HEK293 (cell line): ENCODE results near the gene INCA1.

Experiments used
- CTCF ChIA-PET: fragments of 350-600 bp; formaldehyde crosslinking; extraction: SDS; loops from one replicate; lab custom pipeline; 2021; ENCODE audit warnings: antibody characterized with exemption; lab: Yijun Ruan, JAX
- POLR2A ChIA-PET: fragments of 300-600 bp; formaldehyde crosslinking; extraction: SDS; loops from one replicate; lab custom pipeline; 2020; ENCODE audit warnings: antibody characterized with exemption, inconsistent platforms; lab: Yijun Ruan, JAX
- H3K27ac ChIP-seq: fragments of 200-500 bp; sonication (Bioruptor generic); 2 replicates; pipeline ENCODE4 v1.5.1; 2014; ENCODE audit warnings: low read depth, low read length, control low read depth, inconsistent platforms; ENCODE audit errors: extremely low read depth
- H3K36me3 ChIP-seq, 2 experiments: fragments of 200-500 bp in 1 of 2; sonication (Bioruptor generic) in 1 of 2; 1 replicate in 1 of 2; 2 replicates in 1 of 2; pipeline ENCODE4 v1.5.1; 2014 to 2017; ENCODE audit warnings: inconsistent platforms in 2 of 2, low read length in 2 of 2; ENCODE audit not compliant: control insufficient read depth in 2 of 2, insufficient read depth in 1 of 2
- H3K4me1 ChIP-seq: fragments of 200-500 bp; sonication (Bioruptor generic); 2 replicates; pipeline ENCODE4 v1.5.1; 2014; ENCODE audit warnings: mild to moderate bottlenecking, low read length, inconsistent platforms; ENCODE audit not compliant: control insufficient read depth, insufficient read depth
- H3K4me3 ChIP-seq: 2 replicates; pipeline ENCODE4 v1.5.1; 2011; ENCODE audit warnings: low read depth, mild to moderate bottlenecking, control low read depth, low read length, moderate library complexity
- H3K9me3 ChIP-seq: fragments of 200-500 bp; sonication (Bioruptor generic); 2 replicates; pipeline ENCODE4 v1.5.1; 2014; ENCODE audit warnings: low read depth, low read length, inconsistent platforms; ENCODE audit not compliant: control insufficient read depth, insufficient read depth
- BCL11B ChIP-seq: fragments of 450-650 bp; formaldehyde crosslinking; IDR thresholded peaks from 2 replicates; pipeline ENCODE4 v1.5.1; 2016; ENCODE audit warnings: low read depth, missing biosample characterization, missing genetic modification characterization
- ELK4 ChIP-seq: IDR thresholded peaks from 2 replicates; pipeline ENCODE4 v1.6.1; 2011; ENCODE audit warnings: mild to moderate bottlenecking, low read depth, low read length, borderline replicate concordance
- FEZF1 ChIP-seq: fragments of 450-650 bp; formaldehyde crosslinking; IDR thresholded peaks from 2 replicates; pipeline ENCODE4 v1.5.1; 2016; ENCODE audit warnings: missing biosample characterization, missing genetic modification characterization
- GLIS2 ChIP-seq: fragments of 450-650 bp; formaldehyde crosslinking; IDR thresholded peaks from 2 replicates; pipeline ENCODE4 v1.5.1; 2016; ENCODE audit warnings: missing biosample characterization, missing genetic modification characterization
- IKZF3 ChIP-seq: fragments of 450-650 bp; IDR thresholded peaks from 2 replicates; pipeline ENCODE4 v1.5.0; 2018; ENCODE audit warnings: missing biosample characterization, mild to moderate bottlenecking, missing genetic modification characterization, moderate library complexity
- KLF1 ChIP-seq: fragments of 450-650 bp; formaldehyde crosslinking; IDR thresholded peaks from 2 replicates; pipeline ENCODE4 v1.5.1; 2016; ENCODE audit warnings: missing biosample characterization, missing genetic modification characterization
- KLF8 ChIP-seq: fragments of 450-650 bp; formaldehyde crosslinking; IDR thresholded peaks from 2 replicates; pipeline ENCODE4 v1.5.1; 2016; ENCODE audit warnings: missing biosample characterization, missing genetic modification characterization
- PBX3 ChIP-seq: sonication (generic); formaldehyde crosslinking; IDR thresholded peaks from 2 replicates; pipeline ENCODE4 v1.8.1; 2022; ENCODE audit warnings: mild to moderate bottlenecking, moderate library complexity, missing genetic modification reagents
- RBAK ChIP-seq: fragments of 450-650 bp; formaldehyde crosslinking; IDR thresholded peaks from 2 replicates; pipeline ENCODE4 v1.5.1; 2016; ENCODE audit warnings: missing biosample characterization, missing genetic modification characterization
- REST ChIP-seq: fragments of 450-650 bp; formaldehyde crosslinking; IDR thresholded peaks from 2 replicates; pipeline ENCODE4 v1.5.1; 2016; ENCODE audit warnings: missing biosample characterization, missing genetic modification characterization
- SCRT1 ChIP-seq: fragments of 450-650 bp; formaldehyde crosslinking; IDR thresholded peaks from 2 replicates; pipeline ENCODE4 v1.5.1; 2016; ENCODE audit warnings: missing biosample characterization, missing genetic modification characterization, borderline replicate concordance
- ZBTB20 ChIP-seq: fragments of 450-650 bp; formaldehyde crosslinking; IDR thresholded peaks from 2 replicates; pipeline ENCODE4 v1.5.1; 2016; ENCODE audit warnings: missing biosample characterization, missing genetic modification characterization
- ZBTB7A ChIP-seq: fragments of 450-650 bp; formaldehyde crosslinking; IDR thresholded peaks from 2 replicates; pipeline ENCODE4 v1.5.1; 2016; ENCODE audit warnings: low read depth, missing biosample characterization, missing genetic modification characterization
- ZNF133 ChIP-seq: fragments of 450-650 bp; formaldehyde crosslinking; IDR thresholded peaks from 2 replicates; pipeline ENCODE4 v1.5.1; 2016; ENCODE audit warnings: missing biosample characterization, missing genetic modification characterization
- ZNF140 ChIP-seq: fragments of 450-650 bp; formaldehyde crosslinking; IDR thresholded peaks from 2 replicates; pipeline ENCODE4 v1.5.1; 2016; ENCODE audit warnings: missing biosample characterization, missing genetic modification characterization
- ZNF174 ChIP-seq: fragments of 450-650 bp; formaldehyde crosslinking; IDR thresholded peaks from 2 replicates; pipeline ENCODE4 v1.5.0; 2017; ENCODE audit warnings: missing biosample characterization, mild to moderate bottlenecking, missing genetic modification characterization
- ZNF248 ChIP-seq: fragments of 450-650 bp; formaldehyde crosslinking; IDR thresholded peaks from 2 replicates; pipeline ENCODE4 v1.5.1; 2017; ENCODE audit warnings: missing biosample characterization, missing genetic modification characterization
- ZNF26 ChIP-seq: fragments of 450-650 bp; formaldehyde crosslinking; IDR thresholded peaks from 2 replicates; pipeline ENCODE4 v1.5.1; 2016; ENCODE audit warnings: missing biosample characterization, missing genetic modification characterization
- ZNF366 ChIP-seq: fragments of 450-650 bp; formaldehyde crosslinking; conservative IDR thresholded peaks from 2 replicates; pipeline ENCODE4 v1.5.1; 2016; ENCODE audit warnings: missing biosample characterization, missing genetic modification characterization
- ZNF510 ChIP-seq: fragments of 450-650 bp; formaldehyde crosslinking; IDR thresholded peaks from 2 replicates; pipeline ENCODE4 v1.5.1; 2018; ENCODE audit warnings: mild to moderate bottlenecking, missing genetic modification characterization, missing biosample characterization; ENCODE audit not compliant: insufficient replicate concordance
- ZNF513 ChIP-seq: fragments of 450-650 bp; IDR thresholded peaks from 2 replicates; pipeline ENCODE4 v1.5.1; 2018; ENCODE audit warnings: missing biosample characterization, missing genetic modification characterization
- ZNF530 ChIP-seq: fragments of 450-650 bp; formaldehyde crosslinking; IDR thresholded peaks from 2 replicates; pipeline ENCODE4 v1.5.1; 2016; ENCODE audit warnings: low read depth, missing biosample characterization, missing genetic modification characterization
- ZNF549 ChIP-seq: fragments of 450-650 bp; IDR thresholded peaks from 2 replicates; pipeline ENCODE4 v1.5.1; 2018; ENCODE audit warnings: missing biosample characterization, missing genetic modification characterization, mild to moderate bottlenecking, inconsistent platforms, moderate library complexity
- ZNF558 ChIP-seq: fragments of 450-650 bp; formaldehyde crosslinking; IDR thresholded peaks from 2 replicates; pipeline ENCODE4 v1.5.1; 2016; ENCODE audit warnings: missing biosample characterization, missing genetic modification characterization
- ZNF626 ChIP-seq: fragments of 450-650 bp; sonication (Bioruptor Pico); formaldehyde crosslinking; IDR thresholded peaks from 2 replicates; pipeline ENCODE4 v1.5.1; 2018; ENCODE audit warnings: missing biosample characterization, missing genetic modification characterization, inconsistent platforms
- ZNF768 ChIP-seq: fragments of 450-650 bp; formaldehyde crosslinking; IDR thresholded peaks from 2 replicates; pipeline ENCODE4 v1.5.1; 2018; ENCODE audit warnings: missing biosample characterization, mild to moderate bottlenecking, missing genetic modification characterization
- ZNF776 ChIP-seq: fragments of 450-650 bp; formaldehyde crosslinking; IDR thresholded peaks from 2 replicates; pipeline ENCODE4 v1.5.0; 2017; ENCODE audit warnings: missing biosample characterization, missing genetic modification characterization, borderline replicate concordance
- ZSCAN5A ChIP-seq: fragments of 450-650 bp; formaldehyde crosslinking; IDR thresholded peaks from 2 replicates; pipeline ENCODE4 v1.5.1; 2016; ENCODE audit warnings: missing biosample characterization, missing genetic modification characterization

The INCA1 gene

GRCh38 chr17:4978726-4979125, 18.6 kb downstream of the INCA1 start:
- POLR2A ChIA-PET, result interaction anchor here (0.8 to 2.7 kb wide), 2 partner anchors 9 to 11 kb away, joined by 3 to 9 read pairs; partner anchors contain the start of genes CAMTA2 and SPAG7

GRCh38 chr17:4974115-4974670, 23.1 kb downstream of the INCA1 start:
- CTCF ChIA-PET, result interaction anchor here (0.9 to 1.5 kb wide), 2 partner anchors 13 to 65 kb away, joined by 4 to 7 read pairs; partner anchors contain the start of gene CAMTA2
- peaks cover 42 to 90% of the 10 kb centered on the region in 2 experiments for H3K36me3 ChIP-seq
- POLR2A ChIA-PET, result interaction anchor here (0.6 to 1.6 kb wide), 3 partner anchors 34 to 65 kb away, joined by 3 read pairs; partner anchors contain the start of genes RNF167 and SLC25A11
- no peaks in the 10 kb centered on the region for H3K9me3 ChIP-seq
- no peak overlapping the region for H3K4me3 ChIP-seq
- H3K4me1 ChIP-seq, result no peaks in the 10 kb centered on the region
- no peak overlapping the region for H3K27ac ChIP-seq
- TF ChIP-seq ZBTB7A (tag by site-specific recombination) (no peak), IKZF3 (no peak), ZNF530 (tag by site-specific recombination) (no peak), ZSCAN5A (no peak), ZNF549 (no peak), ZNF140 (tag by site-specific recombination) (no peak), ZNF248 (tag by site-specific recombination) (no peak), ZNF768 (tag by site-specific recombination) (no peak), PBX3 (CRISPR knock-in tag) (no peak), GLIS2 (tag by site-specific recombination) (no peak), ZNF776 (no peak), BCL11B (tag by site-specific recombination) (no peak), REST (tag by site-specific recombination) (no peak), ZNF366 (tag by site-specific recombination) (no peak), ZNF513 (tag by site-specific recombination) (no peak), KLF8 (tag by site-specific recombination) (no peak), SCRT1 (no peak), ELK4 (no peak)

More at GRCh38 chr17:4978726-4979125, 18.6 kb downstream of the INCA1 start:
- Histone ChIP-seq H3K27ac (no peak overlapping the region), H3K4me3 (no peak overlapping the region)
- no peak for TF ChIP-seq ZNF174 (tag by site-specific recombination)
- no peak for TF ChIP-seq FEZF1 (tag by site-specific recombination)
- no peak for TF ChIP-seq KLF1 (tag by site-specific recombination)
- no peak for TF ChIP-seq ZNF510 (tag by site-specific recombination)
- no peak for TF ChIP-seq ZNF133
- no peak for TF ChIP-seq ZBTB20 (tag by site-specific recombination)
- no peak for TF ChIP-seq RBAK (tag by site-specific recombination)
- TF ChIP-seq ZNF26, result no peak
- TF ChIP-seq ZNF558 (tag by site-specific recombination), result no peak
- TF ChIP-seq ZNF549, result no peak
- no peak for TF ChIP-seq ZNF626 (tag by site-specific recombination)
- TF ChIP-seq, all 188 proteins: peak for 0
- CTCF ChIA-PET, result interaction anchor here (0.6 to 4.3 kb wide), 3 partner anchors 8 to 84 kb away, joined by 3 to 43 read pairs (median 4); no protein-coding TSS in a partner anchor
- H3K36me3 ChIP-seq, result peaks cover 44 to 84% of the 10 kb centered on the region in 2 experiments
- H3K9me3 ChIP-seq, result no peaks in the 10 kb centered on the region
- no peaks in the 10 kb centered on the region for H3K4me1 ChIP-seq
